Measurements from ENCODE around the gene GNG2.
A peak's percentile ranks its signal among the peaks of the same experiment; 100 is the strongest.

- TF ChIP-seq CTCF (conservative IDR thresholded peaks at IDR 0.05; ENCODE audit: low read depth, low read length) (peak; percentile 97), EZH2phosphoT487 (IDR thresholded peaks at IDR 0.05; ENCODE audit: borderline replicate concordance, low read length) (no peak)
These were observed 118.8 kb downstream of the GNG2 start for GRCh38 chr14:51979088-51979709.
